Neural cell (in vitro differentiated cells): ENCODE results near the gene GAST.

Source experiments
- CTCF ChIP-seq: fragments of 450-650 bp; IDR thresholded peaks from 2 replicates; pipeline ENCODE4 v1.5.1; 2014; ENCODE audit warnings: antibody characterized with exemption, mild to moderate bottlenecking, moderate library complexity; ENCODE audit not compliant: poor library complexity, severe bottlenecking
- MXI1 ChIP-seq: fragments of 450-650 bp; conservative IDR thresholded peaks from 2 replicates; pipeline ENCODE4 v1.6.1; 2014; ENCODE audit warnings: antibody characterized with exemption, mild to moderate bottlenecking; ENCODE audit not compliant: poor library complexity, severe bottlenecking

- TF ChIP-seq MXI1: no peak
- TF ChIP-seq CTCF: no peak
Measured at GRCh38 chr17:41750862-41751261, 38.7 kb downstream of the GAST start.
